Heart right ventricle (tissue), 16 donors: ENCODE results near the gene TTBK2. TPM values are rescaled to one million over a fixed set of nuclear protein-coding genes. Genes with fewer than 3 reads are reported as not detected.

Experiments
- ATAC-seq, 8 donors: fragments of 200-7000 bp; cut with Tn5 transposase; one replicate each; pipeline ENCODE4 v1.9.1; 2020; ENCODE audit warnings: mild to moderate bottlenecking in 8 of 8, moderate library complexity in 8 of 8, moderate number of reproducible peaks in 1 of 8
- DNase-seq, 2 donors: peaks; one replicate each; pipeline ENCODE4 v3.0.0-alpha.2; 2020
- H3K27ac ChIP-seq, 10 donors: fragments of 200-600 bp; sonication (generic) in 2 of 10; one replicate each; pipeline versions ENCODE4 v1.5.0 to v1.8.0; 2020 to 2022; ENCODE audit warnings: mild to moderate bottlenecking in 3 of 10
- H3K27me3 ChIP-seq, 7 donors: fragments of 200-600 bp; one replicate each; pipeline ENCODE4 v1.8.0; 2021 to 2022; ENCODE audit warnings: mild to moderate bottlenecking in 2 of 7
- H3K36me3 ChIP-seq, 9 donors: fragments of 200-600 bp; sonication (generic) in 1 of 9; one replicate each; pipeline versions ENCODE4 v1.5.0 to v1.8.0; 2020 to 2022; ENCODE audit warnings: mild to moderate bottlenecking in 2 of 9
- H3K4me1 ChIP-seq, 9 donors: fragments of 200-600 bp; sonication (generic) in 1 of 9; one replicate each; pipeline versions ENCODE4 v1.5.0 to v1.8.0; 2020 to 2022; ENCODE audit warnings: mild to moderate bottlenecking in 4 of 9
- H3K4me3 ChIP-seq, 10 donors: fragments of 200-600 bp; sonication (generic) in 2 of 10; one replicate each; pipeline versions ENCODE4 v1.5.0 to v1.8.0; 2020 to 2022; ENCODE audit warnings: mild to moderate bottlenecking in 7 of 10, moderate library complexity in 2 of 10
- H3K9me3 ChIP-seq, 11 donors: fragments of 200-600 bp in 10 of 11; sonication (generic) in 2 of 11; one replicate each; pipeline versions ENCODE4 v1.5.0 to v1.8.0; 2013 to 2022; ENCODE audit warnings: mild to moderate bottlenecking in 2 of 11, control low read depth in 1 of 11, moderate library complexity in 1 of 11
- WGBS, 2 donors: extraction: QIAGEN DNeasy Blood & Tissue Kit; methylation state at CpG; one replicate each; pipeline ENCODE4 v1.1.7; 2013; ENCODE audit warnings: inconsistent platforms in 1 of 2; 5-methylcytosine and 5-hydroxymethylcytosine counted together
- intact Hi-C, 10 donors: fragments of 100-400 bp; cut with DNase I; formaldehyde crosslinking; loops; one replicate each; pipeline versions ENCODE4 v1.11.1 to v1.14.2; 2022
- polyA plus RNA-seq, 2 donors: library from polyadenylated mRNA; stranded (reverse); fragments of 200-250 nt; gene quantifications; one replicate each; pipeline ENCODE4 v1.2.3, GENCODE V29; 2013
- total RNA-seq, 10 donors: library from RNA; stranded (reverse); fragmentation: NEBNext Ultra II Directional in 3 of 10; extraction: Animal tissue kit (Norgen Biotek cat#: 25700) in 3 of 10; gene quantifications; one replicate each; pipeline versions ENCODE4 v1.2.1 to v1.2.4, GENCODE V29; 2021 to 2023
- TF ChIP-seq, protein P1 (sequence below), 9 donors: fragments of 200-600 bp; sonication (generic) in 2 of 9; IDR thresholded peaks; one replicate each; pipeline versions ENCODE4 v1.5.0 to v1.8.0; 2021 to 2022; ENCODE audit warnings: antibody characterized with exemption in 9 of 9, mild to moderate bottlenecking in 5 of 9, moderate library complexity in 1 of 9
- donor health status: Arrhythmogenic right ventricular cardiomyopathy.
- donor health status: ischemic (EF 13 %, LVEDD 7.1; RV severe dilation, severe dysfunction).
- donor health status: healthy with polysubstance abuse.
- donor health status: DM: no; HTN: yes; CAD: no.
- donor health status: DM: no; HTN: no; CAD: no.
- donor health status: ischemic (EF 25% LVEDD 6.9; RV normal size, moderate dysfunction).
- donor health status: ischemic (EF 25% LVEDD 5.7; RV mildly dilated, moderate dysfunction).
- donor health status: healthy.
- donor health status: DM: yes; HTN: yes; CAD: no.
- donor health status: Ischemic cardiomyopathy.
- donor health status: ischemic (EF 35%, LVEDD 5.7; RV mildly dilated, moderate dysfunction).
- donor health status: nonischemic (EF 11% LVEDD 7.7; RV severe dilation, severe dysfunction).
- donor health status: DM: yes; HTN: yes; CAD: no.
- donor health status: PGD.
- donor health status: ischemic (EF 29% LVEDD 5.4; RV normal size, mild dysfunction).
- donor health status: nonischemic (EF 23%, LVEDD 6.1; RV moderate dilation, normal function).

The TTBK2 gene
- total and polyA plus RNA-seq, 12 donors: 2.1 to 29.1 (median 22.1) TPM

DNA sequence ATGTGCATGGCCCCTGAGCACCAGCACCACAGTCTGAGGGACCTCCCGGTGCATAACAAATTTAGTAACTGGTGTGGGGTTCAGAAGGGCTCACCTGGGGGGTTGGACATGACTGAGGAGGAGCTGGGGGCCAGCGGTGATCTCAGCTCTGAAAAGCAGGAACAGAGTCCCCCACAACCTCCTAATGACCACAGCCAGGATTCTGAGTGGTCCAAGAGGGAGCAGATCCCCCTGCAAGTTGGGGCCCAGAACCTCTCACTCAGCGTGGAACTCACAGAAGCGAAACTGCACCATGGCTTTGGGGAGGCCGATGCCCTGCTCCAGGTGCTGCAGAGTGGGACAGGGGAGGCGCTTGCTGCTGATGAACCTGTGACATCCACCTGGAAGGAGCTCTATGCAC lies 226.6 kb downstream of the TTBK2 start:
- H3K4me1 ChIP-seq: peaks cover 0 to 5% (median 0%) of the 10 kb centered on the region in 9 donors
- 97% methylated on average over 6 of the region's 6 CpGs for WGBS, 2 donors
- intact Hi-C loops: no loop called here
- no peaks in the 10 kb centered on the region for H3K9me3 ChIP-seq
- DNase-seq (no peak), ATAC-seq (no peak)
- H3K4me3 ChIP-seq: no peak overlapping the region
- H3K36me3 ChIP-seq: peaks cover 0 to 100% (median 27%) of the 10 kb centered on the region in 9 donors
- TF ChIP-seq, protein P1, sequence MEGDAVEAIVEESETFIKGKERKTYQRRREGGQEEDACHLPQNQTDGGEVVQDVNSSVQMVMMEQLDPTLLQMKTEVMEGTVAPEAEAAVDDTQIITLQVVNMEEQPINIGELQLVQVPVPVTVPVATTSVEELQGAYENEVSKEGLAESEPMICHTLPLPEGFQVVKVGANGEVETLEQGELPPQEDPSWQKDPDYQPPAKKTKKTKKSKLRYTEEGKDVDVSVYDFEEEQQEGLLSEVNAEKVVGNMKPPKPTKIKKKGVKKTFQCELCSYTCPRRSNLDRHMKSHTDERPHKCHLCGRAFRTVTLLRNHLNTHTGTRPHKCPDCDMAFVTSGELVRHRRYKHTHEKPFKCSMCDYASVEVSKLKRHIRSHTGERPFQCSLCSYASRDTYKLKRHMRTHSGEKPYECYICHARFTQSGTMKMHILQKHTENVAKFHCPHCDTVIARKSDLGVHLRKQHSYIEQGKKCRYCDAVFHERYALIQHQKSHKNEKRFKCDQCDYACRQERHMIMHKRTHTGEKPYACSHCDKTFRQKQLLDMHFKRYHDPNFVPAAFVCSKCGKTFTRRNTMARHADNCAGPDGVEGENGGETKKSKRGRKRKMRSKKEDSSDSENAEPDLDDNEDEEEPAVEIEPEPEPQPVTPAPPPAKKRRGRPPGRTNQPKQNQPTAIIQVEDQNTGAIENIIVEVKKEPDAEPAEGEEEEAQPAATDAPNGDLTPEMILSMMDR (IDR thresholded peaks at IDR 0.05): no peak
- no peaks in the 10 kb centered on the region for H3K27me3 ChIP-seq
- H3K27ac ChIP-seq: no peak overlapping the region

- Histone ChIP-seq H3K27me3 (no peaks in the 10 kb centered on the region), H3K4me3 (no peak overlapping the region), H3K36me3 (peaks cover 0 to 100% (median 24%) of the 10 kb centered on the region in 9 donors), H3K9me3 (no peaks in the 10 kb centered on the region), H3K27ac (no peak overlapping the region), H3K4me1 (peaks cover 0 to 5% (median 0%) of the 10 kb centered on the region in 9 donors)
- TF ChIP-seq, protein P1 (IDR thresholded peaks at IDR 0.05): no peak
- DNase-seq (no peak), ATAC-seq (no peak)
- WGBS, 2 donors: 97 to 99% methylated on average over 6 of the region's 6 CpGs
- intact Hi-C loops: no loop called here
Measured at GRCh38 chr15:42693496-42693895, 227.1 kb downstream of the TTBK2 start.

GRCh38 chr15:42692997-42693396 lies 227.6 kb downstream of the TTBK2 start:
- H3K27me3 ChIP-seq: no peaks in the 10 kb centered on the region
- WGBS, 2 donors: 91 to 94% methylated on average over 4 of the region's 4 CpGs
- no peak overlapping the region for H3K27ac ChIP-seq
- TF ChIP-seq, protein P1 (IDR thresholded peaks at IDR 0.05): no peak
- H3K4me1 ChIP-seq: peaks cover 0 to 5% (median 0%) of the 10 kb centered on the region in 9 donors
- H3K36me3 ChIP-seq: peaks cover 0 to 100% (median 21%) of the 10 kb centered on the region in 9 donors
- no peak for ATAC-seq
- no peak for DNase-seq
- H3K9me3 ChIP-seq: no peaks in the 10 kb centered on the region
- intact Hi-C loops: no loop called here
- H3K4me3 ChIP-seq: no peak overlapping the region

DNA sequence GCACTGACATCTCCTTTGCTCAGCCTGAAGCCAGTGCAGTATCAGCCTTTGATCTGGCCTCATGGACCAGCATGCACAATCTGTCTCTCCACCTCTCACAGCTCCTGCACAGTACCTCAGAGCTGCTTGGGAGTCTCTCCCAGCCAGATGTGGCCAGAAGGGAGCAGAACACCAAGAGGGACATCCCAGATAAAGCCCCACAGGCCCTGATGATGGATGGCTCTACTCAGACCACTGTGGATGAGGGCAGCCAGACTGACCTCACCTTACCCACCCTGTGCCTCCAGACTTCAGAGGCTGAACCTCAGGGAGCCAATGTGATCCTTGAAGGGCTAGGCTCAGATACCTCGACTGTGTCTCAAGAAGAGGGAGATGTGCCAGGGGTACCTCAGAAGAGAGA lies 228.0 kb downstream of the TTBK2 start:
- Histone ChIP-seq H3K9me3 (no peaks in the 10 kb centered on the region), H3K27me3 (no peaks in the 10 kb centered on the region), H3K4me1 (peaks cover 0 to 5% (median 0%) of the 10 kb centered on the region in 9 donors), H3K27ac (no peak overlapping the region), H3K4me3 (no peak overlapping the region), H3K36me3 (peaks cover 0 to 100% (median 21%) of the 10 kb centered on the region in 9 donors)
- no peak for DNase-seq
- TF ChIP-seq, protein P1 (IDR thresholded peaks at IDR 0.05): no peak
- 100% methylated on average over 1 of the region's 1 CpG for WGBS, 2 donors
- ATAC-seq: no peak
- intact Hi-C loops: no loop called here
